ENCODE data around the gene PCLO. TPM values are rescaled to one million over a fixed set of nuclear protein-coding genes. Genes with fewer than 3 reads are reported as not detected.
"Not testable (repeated sequence)": the region's sequence is repeated elsewhere in the genome, so short reads cannot be mapped to it uniquely, and the experiment has no call there.

PCLO gene
- total RNA-seq, 1 donor from 2014 or later: 6.7 TPM

GRCh38 chr7:82926477-82926876 lies 236.2 kb downstream of the PCLO start:
- H3K4me1 Mint-ChIP-seq (ENCODE audit: unreplicated experiment): no peaks in the 10 kb centered on the region
- DNase-seq (ENCODE audit: extremely low spot score, unreplicated experiment): no peak

GRCh38 chr7:82925331-82925730 lies 237.4 kb downstream of the PCLO start:
- no peak overlapping the region for H3K4me3 Mint-ChIP-seq
- TF ChIP-seq CTCF (conservative IDR thresholded peaks at IDR 0.05): no peak
- DNase-seq (ENCODE audit: extremely low spot score, unreplicated experiment): no peak
- H3K9me3 Mint-ChIP-seq: no peaks in the 10 kb centered on the region
- H3K36me3 Mint-ChIP-seq: no peaks in the 10 kb centered on the region
- no peak overlapping the region for H3K27ac Mint-ChIP-seq
- no peaks in the 10 kb centered on the region for H3K4me1 Mint-ChIP-seq (ENCODE audit: unreplicated experiment)
- H3K27me3 Mint-ChIP-seq: no peaks in the 10 kb centered on the region

More at GRCh38 chr7:82926477-82926876, 236.2 kb downstream of the PCLO start:
- Mint-ChIP-seq H3K27me3 (no peaks in the 10 kb centered on the region), H3K27ac (no peak overlapping the region), H3K9me3 (no peaks in the 10 kb centered on the region), H3K36me3 (no peaks in the 10 kb centered on the region), H3K4me3 (no peak overlapping the region)
- TF ChIP-seq CTCF (conservative IDR thresholded peaks at IDR 0.05): no peak

GRCh38 chr7:82906502-82906901 lies 256.2 kb downstream of the PCLO start:
- Mint-ChIP-seq H3K4me1 (ENCODE audit: unreplicated experiment) (no peaks in the 10 kb centered on the region), H3K4me3 (no peak overlapping the region), H3K27me3 (no peaks in the 10 kb centered on the region), H3K27ac (no peak overlapping the region), H3K9me3 (no peaks in the 10 kb centered on the region), H3K36me3 (no peaks in the 10 kb centered on the region)
- no peak for DNase-seq (ENCODE audit: extremely low spot score, unreplicated experiment)
- no peak for TF ChIP-seq CTCF (conservative IDR thresholded peaks at IDR 0.05)

GRCh38 chr7:82904871-82905270 lies 257.8 kb downstream of the PCLO start:
- Mint-ChIP-seq H3K36me3 (no peaks in the 10 kb centered on the region), H3K4me3 (no peak overlapping the region), H3K27ac (no peak overlapping the region), H3K9me3 (no peaks in the 10 kb centered on the region), H3K27me3 (no peaks in the 10 kb centered on the region), H3K4me1 (ENCODE audit: unreplicated experiment) (no peaks in the 10 kb centered on the region)
- no peak for TF ChIP-seq CTCF (conservative IDR thresholded peaks at IDR 0.05)
- DNase-seq (ENCODE audit: extremely low spot score, unreplicated experiment): no peak

- H3K4me1 Mint-ChIP-seq (ENCODE audit: unreplicated experiment); H3K36me3 Mint-ChIP-seq; H3K27ac Mint-ChIP-seq; H3K27me3 Mint-ChIP-seq; DNase-seq (ENCODE audit: extremely low spot score, unreplicated experiment); H3K4me3 Mint-ChIP-seq; H3K9me3 Mint-ChIP-seq: not testable (repeated sequence)
Measured at GRCh38 chr7:82901098-82901497, 261.6 kb downstream of the PCLO start.

GRCh38 chr7:82897500-82897899 lies 265.2 kb downstream of the PCLO start:
- Mint-ChIP-seq H3K4me3 (no peak overlapping the region), H3K9me3 (no peaks in the 10 kb centered on the region), H3K36me3 (no peaks in the 10 kb centered on the region), H3K27ac (no peak overlapping the region), H3K27me3 (no peaks in the 10 kb centered on the region), H3K4me1 (ENCODE audit: unreplicated experiment) (no peaks in the 10 kb centered on the region)
- no peak for DNase-seq (ENCODE audit: extremely low spot score, unreplicated experiment)
- TF ChIP-seq CTCF (conservative IDR thresholded peaks at IDR 0.05): no peak

- not testable (repeated sequence) for H3K9me3 Mint-ChIP-seq; H3K36me3 Mint-ChIP-seq; H3K27me3 Mint-ChIP-seq; H3K4me3 Mint-ChIP-seq; H3K27ac Mint-ChIP-seq; H3K4me1 Mint-ChIP-seq (ENCODE audit: unreplicated experiment); DNase-seq (ENCODE audit: extremely low spot score, unreplicated experiment)
Measured at GRCh38 chr7:82894341-82894740, 268.3 kb downstream of the PCLO start.

All from type B pancreatic cell (in vitro differentiated cells).